Epithelial cell of proximal tubule (primary cell): ENCODE measurements around the gene SNX3. TPM values are rescaled to one million over a fixed set of nuclear protein-coding genes. Genes with fewer than 3 reads are reported as not detected.

Experiments used
- DNase-seq: peaks from one replicate; pipeline ENCODE4 v3.0.0-alpha.2; 2011; ENCODE audit warnings: low read depth
- H3K4me3 ChIP-seq: 2 replicates; pipeline ENCODE4 v1.5.1; 2011; ENCODE audit warnings: low read depth, mild to moderate bottlenecking, low read length
- total RNA-seq: library from RNA; depleted of rRNA; stranded (reverse); fragments of >200 nt; gene quantifications from 2 replicates; pipeline ENCODE4 v1.2.3, GENCODE V29; 2015
- TF ChIP-seq, protein P1 (sequence below): conservative IDR thresholded peaks from 2 replicates; pipeline ENCODE4 v1.5.1; 2012; ENCODE audit warnings: low read depth, mild to moderate bottlenecking, low read length

The SNX3 gene
- total RNA-seq, 1 donor from 2014 or later: 118 TPM

DNA sequence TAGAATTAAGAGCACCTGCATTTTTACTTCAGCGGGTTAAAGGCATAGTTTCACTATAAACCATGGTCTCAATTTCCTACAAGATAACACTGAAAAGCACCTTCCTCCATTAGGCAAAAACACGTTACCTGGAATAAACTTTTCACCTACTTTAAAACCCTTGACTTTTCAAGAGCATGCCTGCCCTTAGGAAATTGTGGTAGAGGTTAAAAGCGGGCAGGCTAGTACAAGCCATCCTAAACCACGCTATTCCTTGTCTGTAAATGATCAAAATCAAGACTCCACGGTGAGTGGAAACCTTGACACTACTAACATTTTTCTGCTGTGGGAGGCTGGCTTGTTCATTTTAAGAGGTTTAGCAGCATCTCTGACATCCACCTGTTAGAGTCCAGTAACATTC, 51.1 kb downstream of the SNX3 start:
- H3K4me3 ChIP-seq: no peak overlapping the region
- DNase-seq: no peak
- TF ChIP-seq, protein P1, sequence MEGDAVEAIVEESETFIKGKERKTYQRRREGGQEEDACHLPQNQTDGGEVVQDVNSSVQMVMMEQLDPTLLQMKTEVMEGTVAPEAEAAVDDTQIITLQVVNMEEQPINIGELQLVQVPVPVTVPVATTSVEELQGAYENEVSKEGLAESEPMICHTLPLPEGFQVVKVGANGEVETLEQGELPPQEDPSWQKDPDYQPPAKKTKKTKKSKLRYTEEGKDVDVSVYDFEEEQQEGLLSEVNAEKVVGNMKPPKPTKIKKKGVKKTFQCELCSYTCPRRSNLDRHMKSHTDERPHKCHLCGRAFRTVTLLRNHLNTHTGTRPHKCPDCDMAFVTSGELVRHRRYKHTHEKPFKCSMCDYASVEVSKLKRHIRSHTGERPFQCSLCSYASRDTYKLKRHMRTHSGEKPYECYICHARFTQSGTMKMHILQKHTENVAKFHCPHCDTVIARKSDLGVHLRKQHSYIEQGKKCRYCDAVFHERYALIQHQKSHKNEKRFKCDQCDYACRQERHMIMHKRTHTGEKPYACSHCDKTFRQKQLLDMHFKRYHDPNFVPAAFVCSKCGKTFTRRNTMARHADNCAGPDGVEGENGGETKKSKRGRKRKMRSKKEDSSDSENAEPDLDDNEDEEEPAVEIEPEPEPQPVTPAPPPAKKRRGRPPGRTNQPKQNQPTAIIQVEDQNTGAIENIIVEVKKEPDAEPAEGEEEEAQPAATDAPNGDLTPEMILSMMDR: no peak

DNA sequence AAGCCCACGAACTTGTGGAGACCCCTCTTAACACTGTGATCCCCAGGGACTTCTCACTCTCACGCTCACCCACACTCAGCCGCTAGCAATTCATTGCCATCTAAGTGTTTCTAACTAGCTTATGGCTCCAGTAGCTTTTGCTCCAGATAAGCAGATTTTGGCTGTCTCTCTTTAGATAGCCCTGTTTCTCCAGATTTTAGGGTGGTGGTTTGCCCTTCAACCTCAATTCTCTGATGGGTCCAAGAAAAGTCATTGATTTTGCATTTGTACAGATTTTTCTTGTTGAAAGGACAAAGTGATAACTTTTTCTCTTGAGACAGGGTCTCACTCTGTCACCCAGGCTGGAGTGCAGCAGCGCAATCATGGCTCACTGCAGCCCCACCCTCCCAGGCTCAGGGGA, 53.8 kb downstream of the SNX3 start:
- TF ChIP-seq, protein P1: no peak
- DNase-seq: no peak
- no peak overlapping the region for H3K4me3 ChIP-seq

DNA sequence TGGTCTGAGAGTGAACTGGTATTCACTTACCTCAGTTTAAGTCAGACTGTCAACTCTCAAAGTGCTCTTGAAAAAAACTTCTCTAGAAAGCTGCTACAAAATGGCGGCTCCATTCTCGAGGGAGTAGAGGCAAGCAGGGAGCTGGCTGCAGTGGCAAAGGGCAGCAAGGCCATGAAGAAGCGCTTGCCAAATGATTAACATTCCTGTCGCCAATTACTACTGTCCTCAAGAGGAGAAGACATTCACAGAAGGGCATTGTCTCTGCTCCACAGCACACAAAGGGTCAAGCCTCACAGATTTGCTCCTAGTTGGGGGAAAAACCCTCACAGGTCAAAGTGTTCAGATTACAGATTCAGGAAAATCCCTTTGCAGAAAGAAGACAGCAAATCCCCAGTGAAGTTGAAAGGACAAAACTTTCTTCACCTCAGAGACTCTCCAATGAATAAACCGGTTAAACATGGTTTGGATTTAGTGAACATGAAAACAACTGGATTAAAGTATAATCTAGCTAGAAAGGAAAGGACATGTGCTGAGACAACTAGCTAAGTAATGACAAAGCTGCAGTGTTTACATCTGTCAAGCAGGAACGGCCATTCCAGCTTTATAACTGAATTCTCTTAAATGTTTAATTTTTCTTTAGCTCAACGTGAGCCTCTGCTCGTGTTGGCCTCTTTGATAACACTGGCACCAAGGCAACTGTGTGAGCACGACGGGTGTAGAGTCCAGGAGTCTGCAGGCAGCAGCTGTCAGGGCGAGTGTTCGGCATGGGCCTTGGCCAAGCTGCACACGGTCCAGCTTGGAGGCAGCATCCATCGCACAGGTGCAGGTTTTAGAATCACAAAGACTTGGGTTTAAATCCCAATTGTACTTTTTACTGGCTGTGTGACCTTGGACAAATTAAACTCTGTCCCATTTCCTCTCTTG, 57.4 kb downstream of the SNX3 start:
- peak; percentile 61 for DNase-seq
- H3K4me3 ChIP-seq: no peak overlapping the region
- TF ChIP-seq, protein P1: no peak

DNA sequence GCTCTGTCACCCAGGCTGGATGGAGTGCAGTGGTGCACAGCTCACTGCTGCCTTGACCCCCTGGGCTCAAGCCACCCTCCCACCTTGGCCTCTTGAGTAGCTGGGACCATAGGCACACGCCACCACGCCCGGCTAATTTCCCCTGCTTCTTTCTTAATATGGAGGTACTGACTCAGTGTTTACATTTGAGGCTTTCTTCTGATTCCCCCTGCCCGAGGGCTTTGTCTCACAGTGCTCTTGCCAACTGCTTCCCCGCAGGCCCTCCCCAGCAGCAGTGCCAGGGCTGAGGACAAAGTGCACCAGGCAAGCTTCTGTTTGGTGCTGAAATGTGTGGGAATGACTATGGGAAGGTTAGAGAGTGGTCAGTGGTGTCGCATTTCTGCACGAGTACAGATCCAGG, 60.2 kb downstream of the SNX3 start:
- no peak overlapping the region for H3K4me3 ChIP-seq
- no peak for DNase-seq
- TF ChIP-seq, protein P1: no peak

DNA sequence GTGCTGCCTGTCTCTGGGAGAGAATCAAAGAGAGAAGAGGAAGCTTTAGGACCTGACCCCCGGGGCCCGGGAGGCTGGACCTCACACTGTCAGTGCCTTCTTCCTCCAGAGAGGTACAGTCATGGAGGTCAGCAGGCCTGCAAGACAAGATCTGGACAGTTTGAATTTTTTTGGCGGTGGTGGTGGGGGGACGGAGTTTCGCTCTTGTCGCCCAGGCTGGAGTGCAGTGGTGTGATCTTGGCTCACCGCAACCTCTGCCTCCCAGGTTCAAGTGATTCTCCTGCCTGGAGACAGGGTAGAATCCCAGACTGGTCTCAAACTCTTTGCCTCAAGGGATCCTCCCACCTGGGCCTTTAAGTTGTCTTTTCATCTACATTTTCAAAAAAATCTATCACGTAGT, 60.7 kb downstream of the SNX3 start:
- H3K4me3 ChIP-seq: no peak overlapping the region
- DNase-seq: no peak
- TF ChIP-seq, protein P1: no peak

DNA sequence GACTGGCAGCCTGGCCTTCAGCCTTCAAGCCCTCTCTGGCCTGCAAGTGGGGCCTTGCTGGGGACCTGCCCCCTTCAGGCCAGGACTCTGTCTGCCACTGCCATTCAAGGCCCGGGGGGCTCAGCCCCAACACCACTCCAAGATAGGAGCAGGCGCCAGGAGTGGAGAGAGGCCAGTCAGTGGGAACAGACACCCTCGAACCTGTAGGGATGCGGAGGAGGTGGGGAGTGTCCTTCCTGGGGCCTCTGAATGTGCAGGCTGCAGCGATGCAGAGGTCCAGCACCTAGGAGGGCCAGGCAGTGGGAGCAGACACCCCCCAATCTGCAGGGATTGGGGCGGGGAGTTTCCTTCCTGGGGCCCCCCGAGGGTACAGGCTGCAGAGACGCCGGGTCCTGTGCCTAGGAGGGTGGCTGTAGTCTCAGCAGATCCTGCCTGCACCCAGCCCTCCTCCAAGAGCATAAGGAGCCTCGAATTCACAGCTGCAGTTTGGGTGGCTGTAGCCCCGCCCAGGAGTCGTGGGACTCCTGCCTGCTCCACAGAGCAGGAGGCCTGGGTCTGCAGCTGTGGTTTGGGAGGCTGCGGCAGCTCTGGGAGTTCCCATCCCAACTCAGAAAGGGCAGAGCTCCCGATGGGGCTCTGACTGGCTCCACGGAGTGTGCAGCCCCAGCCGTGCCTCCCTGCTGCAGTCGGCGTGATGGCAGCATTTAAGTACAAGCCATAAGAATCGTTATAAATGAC, 61.9 kb downstream of the SNX3 start:
- DNase-seq: no peak
- no peak overlapping the region for H3K4me3 ChIP-seq
- TF ChIP-seq, protein P1: no peak

DNA sequence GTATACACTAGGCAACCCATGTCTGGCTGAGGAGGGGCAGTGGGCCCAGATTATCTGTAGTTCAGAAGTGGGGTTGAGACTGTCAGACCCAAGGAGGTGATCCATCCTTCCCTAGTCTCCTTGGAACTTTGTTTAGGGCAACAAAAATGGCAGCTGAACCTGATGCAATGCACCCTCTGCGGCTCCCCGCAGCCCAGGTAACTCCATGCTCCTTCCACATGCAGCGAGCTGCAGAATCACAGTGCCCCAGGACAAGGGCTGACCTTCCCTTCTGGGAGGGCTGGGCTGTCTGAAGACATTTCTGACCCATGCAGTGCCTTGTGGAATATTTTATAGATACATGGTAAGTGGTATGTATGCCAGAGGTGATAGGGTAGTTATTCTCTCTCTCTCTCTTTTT, 65.6 kb downstream of the SNX3 start:
- no peak overlapping the region for H3K4me3 ChIP-seq
- DNase-seq: no peak
- TF ChIP-seq, protein P1: no peak
